Stomach smooth muscle (tissue), 2 donors: ENCODE measurements around the gene KCNK16.
"Not testable (repeated sequence)": the region's sequence is repeated elsewhere in the genome, so short reads cannot be mapped to it uniquely, and the experiment has no call there.

Source experiments
- H3K27ac ChIP-seq: one replicate; pipeline ENCODE4 v1.7.0; 2013; ENCODE audit warnings: mild to moderate bottlenecking, low read length, inconsistent platforms
- H3K27me3 ChIP-seq, 2 donors: one replicate each; pipeline ENCODE4 v1.7.0; 2013; ENCODE audit warnings: low read length in 2 of 2; ENCODE audit not compliant: insufficient read depth in 2 of 2, control insufficient read depth in 1 of 2
- H3K36me3 ChIP-seq, 2 donors: one replicate each; pipeline ENCODE4 v1.7.0; 2013; ENCODE audit warnings: low read length in 2 of 2; ENCODE audit not compliant: control insufficient read depth in 2 of 2, insufficient read depth in 2 of 2
- H3K4me1 ChIP-seq: one replicate; pipeline ENCODE4 v1.7.0; 2013; ENCODE audit warnings: low read length; ENCODE audit not compliant: control insufficient read depth, insufficient read depth
- H3K4me3 ChIP-seq, 2 donors: one replicate each; pipeline ENCODE4 v1.7.0; 2013; ENCODE audit warnings: low read length in 2 of 2
- H3K9ac ChIP-seq, 2 donors: one replicate each; pipeline ENCODE4 v1.7.0; 2013; ENCODE audit warnings: low read length in 2 of 2, mild to moderate bottlenecking in 1 of 2
- H3K9me3 ChIP-seq, 2 donors: one replicate each; pipeline ENCODE4 v1.7.0; 2013; ENCODE audit warnings: low read length in 2 of 2; ENCODE audit not compliant: control insufficient read depth in 2 of 2
- donor health status: healthy.
- donor health status: Pancreatic carcinoma.

KCNK16 gene

GRCh38 chr6:39294133-39294532, 28.4 kb downstream of the KCNK16 start:
- Histone ChIP-seq H3K9me3 (no peaks in the 10 kb centered on the region), H3K27me3 (peaks cover 4 to 10% of the 10 kb centered on the region in 2 donors), H3K4me1 (peaks cover 3% of the 10 kb centered on the region), H3K36me3 (no peaks in the 10 kb centered on the region), H3K9ac (no peak overlapping the region), H3K27ac (no peak overlapping the region), H3K4me3 (no peak overlapping the region)

GRCh38 chr6:39292637-39293036, 29.9 kb downstream of the KCNK16 start:
- Histone ChIP-seq H3K27ac (no peak overlapping the region), H3K9ac (no peak overlapping the region), H3K4me1 (peaks cover 3% of the 10 kb centered on the region), H3K36me3 (no peaks in the 10 kb centered on the region), H3K9me3 (no peaks in the 10 kb centered on the region), H3K27me3 (peaks cover 4 to 5% of the 10 kb centered on the region in 2 donors), H3K4me3 (no peak overlapping the region)

GRCh38 chr6:39289490-39289889, 33.0 kb downstream of the KCNK16 start:
- no peak overlapping the region for H3K27ac ChIP-seq
- no peaks in the 10 kb centered on the region for H3K36me3 ChIP-seq
- H3K4me3 ChIP-seq, result no peak overlapping the region
- no peaks in the 10 kb centered on the region for H3K9me3 ChIP-seq
- H3K27me3 ChIP-seq, result peaks cover 2 to 4% of the 10 kb centered on the region in 2 donors
- no peak overlapping the region for H3K9ac ChIP-seq
- no peaks in the 10 kb centered on the region for H3K4me1 ChIP-seq

GRCh38 chr6:39287601-39288000, 34.9 kb downstream of the KCNK16 start:
- Histone ChIP-seq H3K27me3 (peaks cover 0 to under 1% of the 10 kb centered on the region in 2 donors), H3K9me3 (no peaks in the 10 kb centered on the region), H3K36me3 (no peaks in the 10 kb centered on the region), H3K27ac (no peak overlapping the region), H3K4me1 (no peaks in the 10 kb centered on the region), H3K4me3 (no peak overlapping the region), H3K9ac (no peak overlapping the region)

- not testable (repeated sequence) for H3K36me3 ChIP-seq, H3K4me1 ChIP-seq, H3K27me3 ChIP-seq, H3K9ac ChIP-seq, H3K27ac ChIP-seq, H3K9me3 ChIP-seq, H3K4me3 ChIP-seq
Measured at GRCh38 chr6:39286596-39286995, 35.9 kb downstream of the KCNK16 start.

GRCh38 chr6:39282774-39283173, 39.7 kb downstream of the KCNK16 start:
- no peaks in the 10 kb centered on the region for H3K36me3 ChIP-seq
- H3K9me3 ChIP-seq, result no peaks in the 10 kb centered on the region
- H3K4me1 ChIP-seq, result no peaks in the 10 kb centered on the region
- H3K4me3 ChIP-seq, result no peak overlapping the region
- H3K27ac ChIP-seq, result no peak overlapping the region
- H3K27me3 ChIP-seq, result peaks cover 0 to 4% of the 10 kb centered on the region in 2 donors
- H3K9ac ChIP-seq, result no peak overlapping the region

GRCh38 chr6:39281312-39281980, 41.1 kb downstream of the KCNK16 start:
- H3K27ac ChIP-seq, result no peak overlapping the region
- peaks cover 0 to 4% of the 10 kb centered on the region in 2 donors for H3K27me3 ChIP-seq
- no peak overlapping the region for H3K9ac ChIP-seq
- no peaks in the 10 kb centered on the region for H3K9me3 ChIP-seq
- no peaks in the 10 kb centered on the region for H3K4me1 ChIP-seq
- H3K36me3 ChIP-seq, result no peaks in the 10 kb centered on the region
- H3K4me3 ChIP-seq, result no peak overlapping the region

GRCh38 chr6:39280247-39280731, 42.2 kb downstream of the KCNK16 start:
- no peak overlapping the region for H3K9ac ChIP-seq

GRCh38 chr6:39279539-39279938, 43.0 kb downstream of the KCNK16 start:
- Histone ChIP-seq H3K27me3 (peaks cover 0 to 4% of the 10 kb centered on the region in 2 donors), H3K36me3 (no peaks in the 10 kb centered on the region), H3K9ac (no peak overlapping the region), H3K27ac (no peak overlapping the region), H3K4me1 (no peaks in the 10 kb centered on the region), H3K9me3 (no peaks in the 10 kb centered on the region), H3K4me3 (no peak overlapping the region)

More at GRCh38 chr6:39280247-39280731, 42.2 kb downstream of the KCNK16 start:
- H3K4me3 ChIP-seq, result no peak overlapping the region
- peaks cover 0 to 4% of the 10 kb centered on the region in 2 donors for H3K27me3 ChIP-seq
- H3K27ac ChIP-seq, result no peak overlapping the region
- H3K36me3 ChIP-seq, result no peaks in the 10 kb centered on the region
- no peaks in the 10 kb centered on the region for H3K4me1 ChIP-seq
- no peaks in the 10 kb centered on the region for H3K9me3 ChIP-seq

GRCh38 chr6:39276379-39276995, 46.0 kb downstream of the KCNK16 start:
- Histone ChIP-seq H3K27me3 (peaks cover 0 to 3% of the 10 kb centered on the region in 2 donors), H3K9ac (no peak overlapping the region), H3K4me1 (no peaks in the 10 kb centered on the region), H3K4me3 (no peak overlapping the region), H3K9me3 (no peaks in the 10 kb centered on the region), H3K36me3 (no peaks in the 10 kb centered on the region), H3K27ac (no peak overlapping the region)

GRCh38 chr6:39274903-39275302, 47.6 kb downstream of the KCNK16 start:
- no peaks in the 10 kb centered on the region for H3K9me3 ChIP-seq
- peaks cover 0 to 2% of the 10 kb centered on the region in 2 donors for H3K27me3 ChIP-seq
- no peak overlapping the region for H3K9ac ChIP-seq
- no peaks in the 10 kb centered on the region for H3K36me3 ChIP-seq
- H3K4me1 ChIP-seq, result no peaks in the 10 kb centered on the region
- no peak overlapping the region for H3K27ac ChIP-seq
- no peak overlapping the region for H3K4me3 ChIP-seq
